H7 (cell line): ENCODE measurements around the gene EIF3D. TPM values are rescaled to one million over a fixed set of nuclear protein-coding genes. Genes with fewer than 3 reads are reported as not detected.
A peak's percentile ranks its signal among the peaks of the same experiment; 100 is the strongest.

Experiments
- DNase-seq: peaks from one replicate; pipeline ENCODE4 v3.0.0; 2012
- H3K27me3 ChIP-seq: 2 replicates; pipeline ENCODE4 v1.6.0; 2011; ENCODE audit warnings: mild to moderate bottlenecking, low read length; ENCODE audit not compliant: control insufficient read depth, insufficient read depth
- H3K36me3 ChIP-seq: replicated peaks from 2 replicates; pipeline ENCODE4 v1.5.1; 2011; ENCODE audit warnings: low read length; ENCODE audit not compliant: control insufficient read depth, insufficient read depth
- H3K4me3 ChIP-seq: 2 replicates; pipeline ENCODE4 v1.5.1; 2011; ENCODE audit warnings: low read depth, mild to moderate bottlenecking, control low read depth, low read length, moderate library complexity; ENCODE audit not compliant: insufficient read depth
- total RNA-seq: library from RNA; depleted of rRNA; stranded (reverse); fragments of >200 nt; shearing (Covaris generic); gene quantifications from 2 replicates; pipeline ENCODE4 v1.2.3, GENCODE V29; 2014; rRNA removed

Gene EIF3D
- 414 and 429 TPM in 2 replicates for total RNA-seq

- Histone ChIP-seq H3K4me3 (peak within 1 kb of the TSS; percentile 79), H3K36me3 (peaks cover 19% of the 10 kb centered on the region), H3K27me3 (no peaks in the 10 kb centered on the region)
- DNase-seq, result peak; percentile 93
Measured at GRCh38 chr22:36528795-36529751, at the start of gene EIF3D. Gene EIF3D (minus strand): TSS chr22:36529166. CDS start chr22:36526121, 3,045 bp downstream.

GRCh38 chr22:36578619-36579018, 49.7 kb upstream of the EIF3D start:
- Histone ChIP-seq H3K27me3 (no peaks in the 10 kb centered on the region), H3K4me3 (no peak overlapping the region), H3K36me3 (no peaks in the 10 kb centered on the region)
- no peak for DNase-seq

- Histone ChIP-seq H3K27me3 (no peaks in the 10 kb centered on the region), H3K4me3 (no peak overlapping the region), H3K36me3 (no peaks in the 10 kb centered on the region)
- DNase-seq, result no peak
Measured at GRCh38 chr22:36577019-36577418, 48.1 kb upstream of the EIF3D start.

GRCh38 chr22:36574728-36575127, 45.8 kb upstream of the EIF3D start:
- Histone ChIP-seq H3K4me3 (no peak overlapping the region), H3K36me3 (no peaks in the 10 kb centered on the region), H3K27me3 (no peaks in the 10 kb centered on the region)
- DNase-seq, result no peak

- no peaks in the 10 kb centered on the region for H3K36me3 ChIP-seq
- H3K4me3 ChIP-seq, result no peak overlapping the region
- H3K27me3 ChIP-seq, result no peaks in the 10 kb centered on the region
- no peak for DNase-seq
Measured at GRCh38 chr22:36573815-36574363, 44.9 kb upstream of the EIF3D start.

- DNase-seq, result no peak
- Histone ChIP-seq H3K36me3 (no peaks in the 10 kb centered on the region), H3K4me3 (no peak overlapping the region), H3K27me3 (no peaks in the 10 kb centered on the region)
Measured at GRCh38 chr22:36571991-36572390, 43.0 kb upstream of the EIF3D start.

- H3K4me3 ChIP-seq, result no peak overlapping the region
- no peaks in the 10 kb centered on the region for H3K36me3 ChIP-seq
- no peaks in the 10 kb centered on the region for H3K27me3 ChIP-seq
- peak; percentile 90 for DNase-seq
Measured at GRCh38 chr22:36569999-36570398, 41.0 kb upstream of the EIF3D start.

- H3K27me3 ChIP-seq, result no peaks in the 10 kb centered on the region
- H3K4me3 ChIP-seq, result no peak overlapping the region
- no peak for DNase-seq
Measured at GRCh38 chr22:36568846-36569245, 39.9 kb upstream of the EIF3D start.

GRCh38 chr22:36566720-36567119, 37.8 kb upstream of the EIF3D start:
- no peaks in the 10 kb centered on the region for H3K36me3 ChIP-seq
- H3K4me3 ChIP-seq, result no peak overlapping the region
- H3K27me3 ChIP-seq, result no peaks in the 10 kb centered on the region
- no peak for DNase-seq

More at GRCh38 chr22:36568846-36569245, 39.9 kb upstream of the EIF3D start:
- no peaks in the 10 kb centered on the region for H3K36me3 ChIP-seq

- DNase-seq, result no peak
- H3K36me3 ChIP-seq, result no peaks in the 10 kb centered on the region
- H3K4me3 ChIP-seq, result no peak overlapping the region
- no peaks in the 10 kb centered on the region for H3K27me3 ChIP-seq
Measured at GRCh38 chr22:36565686-36566085, 36.7 kb upstream of the EIF3D start.

GRCh38 chr22:36565159-36565507, 36.2 kb upstream of the EIF3D start:
- H3K36me3 ChIP-seq, result no peaks in the 10 kb centered on the region
- H3K4me3 ChIP-seq, result no peak overlapping the region
- DNase-seq, result no peak
- H3K27me3 ChIP-seq, result no peaks in the 10 kb centered on the region

- Histone ChIP-seq H3K4me3 (no peak overlapping the region), H3K27me3 (no peaks in the 10 kb centered on the region), H3K36me3 (no peaks in the 10 kb centered on the region)
- peak; percentile 63 for DNase-seq
Measured at GRCh38 chr22:36564422-36565158, 35.6 kb upstream of the EIF3D start.

- Histone ChIP-seq H3K4me3 (no peak overlapping the region), H3K36me3 (no peaks in the 10 kb centered on the region), H3K27me3 (no peaks in the 10 kb centered on the region)
- no peak for DNase-seq
Measured at GRCh38 chr22:36563898-36564297, 34.9 kb upstream of the EIF3D start.

- Histone ChIP-seq H3K4me3 (no peak overlapping the region), H3K27me3 (no peaks in the 10 kb centered on the region), H3K36me3 (no peaks in the 10 kb centered on the region)
- DNase-seq, result peak; percentile 75
Measured at GRCh38 chr22:36563444-36563843, 34.5 kb upstream of the EIF3D start.

GRCh38 chr22:36563001-36563400, 34.0 kb upstream of the EIF3D start:
- Histone ChIP-seq H3K27me3 (no peaks in the 10 kb centered on the region), H3K36me3 (no peaks in the 10 kb centered on the region), H3K4me3 (no peak overlapping the region)
- peak; percentile 57 for DNase-seq
